Measurements from ENCODE around the gene INKA2.

Gene INKA2

GRCh38 chr1:111733183-111733991 is 5.8 kb downstream of the INKA2 start:
- peak; percentile 99 for DNase-seq (ENCODE audit: low spot score)

- DNase-seq (ENCODE audit: low spot score), result no peak
Measured at GRCh38 chr1:111732718-111733117, 6.5 kb downstream of the INKA2 start.

- DNase-seq (ENCODE audit: low spot score), result no peak
Measured at GRCh38 chr1:111731956-111732355, 7.2 kb downstream of the INKA2 start.

- no peak for DNase-seq (ENCODE audit: low spot score)
Measured at GRCh38 chr1:111730706-111731105, 8.5 kb downstream of the INKA2 start.

- no peak for DNase-seq (ENCODE audit: low spot score)
Measured at GRCh38 chr1:111729946-111730681, 9.1 kb downstream of the INKA2 start.

- DNase-seq (ENCODE audit: low spot score), result no peak
Measured at GRCh38 chr1:111729271-111729921, 9.8 kb downstream of the INKA2 start.

GRCh38 chr1:111727056-111727455 is 12.1 kb downstream of the INKA2 start:
- DNase-seq (ENCODE audit: low spot score), result no peak

GRCh38 chr1:111725192-111725591 is 14.0 kb downstream of the INKA2 start:
- DNase-seq (ENCODE audit: low spot score), result no peak

GRCh38 chr1:111723871-111724270 is 15.3 kb downstream of the INKA2 start:
- no peak for DNase-seq (ENCODE audit: low spot score)

GRCh38 chr1:111723091-111723806 is 15.9 kb downstream of the INKA2 start:
- no peak for DNase-seq (ENCODE audit: low spot score)

- no peak for DNase-seq (ENCODE audit: low spot score)
Measured at GRCh38 chr1:111720977-111721786, 18.0 kb downstream of the INKA2 start.

GRCh38 chr1:111720274-111720976 is 18.8 kb downstream of the INKA2 start:
- no peak for DNase-seq (ENCODE audit: low spot score)

GRCh38 chr1:111719674-111720132 is 19.5 kb downstream of the INKA2 start:
- DNase-seq (ENCODE audit: low spot score), result peak; percentile 80

- DNase-seq (ENCODE audit: low spot score), result no peak
Measured at GRCh38 chr1:111719135-111719534, 20.1 kb downstream of the INKA2 start.

- DNase-seq (ENCODE audit: low spot score), result no peak
Measured at GRCh38 chr1:111717450-111717849, 21.7 kb downstream of the INKA2 start.

GRCh38 chr1:111716333-111716732 is 22.9 kb downstream of the INKA2 start:
- no peak for DNase-seq (ENCODE audit: low spot score)

GRCh38 chr1:111709986-111710385 is 29.2 kb downstream of the INKA2 start:
- no peak for DNase-seq (ENCODE audit: low spot score)

GRCh38 chr1:111707906-111708305 is 31.3 kb downstream of the INKA2 start:
- DNase-seq (ENCODE audit: low spot score), result no peak

- DNase-seq (ENCODE audit: low spot score), result no peak
Measured at GRCh38 chr1:111706921-111707320, 32.3 kb downstream of the INKA2 start.

- no peak for DNase-seq (ENCODE audit: low spot score)
Measured at GRCh38 chr1:111705841-111706240, 33.4 kb downstream of the INKA2 start.

GRCh38 chr1:111704776-111705175 is 34.4 kb downstream of the INKA2 start:
- DNase-seq (ENCODE audit: low spot score), result no peak
